Ovary (tissue), 9 donors: ENCODE results near the gene TRABD. TPM values are rescaled to one million over a fixed set of nuclear protein-coding genes. Genes with fewer than 3 reads are reported as not detected.

Source experiments
- DNase-seq, 5 donors: peaks; one replicate each; pipeline ENCODE4 v3.0.0-alpha.2; 2019 to 2020
- H3K27ac ChIP-seq, 2 donors: fragments of 200-600 bp; one replicate each; pipeline versions ENCODE4 v1.5.1 to v1.8.0; 2019 to 2022
- H3K27me3 ChIP-seq: fragments of 200-600 bp; one replicate; pipeline ENCODE4 v1.8.0; 2022
- H3K36me3 ChIP-seq: fragments of 200-600 bp; sonication (generic); one replicate; pipeline ENCODE4 v1.5.1; 2019
- H3K4me1 ChIP-seq: one replicate; pipeline ENCODE4 v1.8.1; 2013; ENCODE audit warnings: mild to moderate bottlenecking, moderate library complexity; ENCODE audit not compliant: insufficient read depth
- H3K4me3 ChIP-seq: fragments of 200-600 bp; sonication (generic); one replicate; pipeline ENCODE4 v1.5.1; 2017
- H3K9me3 ChIP-seq, 2 donors: fragments of 200-600 bp in 1 of 2; sonication (generic) in 1 of 2; one replicate each; pipeline versions ENCODE4 v1.5.1 to v1.8.1; 2013 to 2019; ENCODE audit warnings: mild to moderate bottlenecking in 1 of 2, moderate library complexity in 1 of 2
- CTCF ChIP-seq, 3 donors: fragments of 450-650 bp in 2 of 3; fragments of 200-600 bp in 1 of 3; IDR thresholded peaks; one replicate each; pipeline versions ENCODE4 v1.5.1 to v1.8.0; 2016 to 2022; ENCODE audit warnings: antibody characterized with exemption in 3 of 3, mild to moderate bottlenecking in 1 of 3
- EP300 ChIP-seq: sonication (generic); formaldehyde crosslinking; IDR thresholded peaks from one replicate; pipeline ENCODE4 v1.6.1; 2017; ENCODE audit warnings: antibody characterized with exemption
- POLR2A ChIP-seq: fragments of 450-650 bp; IDR thresholded peaks from one replicate; pipeline ENCODE4 v1.6.1; 2017; ENCODE audit warnings: antibody characterized with exemption, mild to moderate bottlenecking, moderate library complexity
- WGBS, 3 donors: extraction: QIAGEN DNeasy Blood & Tissue Kit in 1 of 3; methylation state at CpG; one replicate each; pipeline versions ENCODE4 v1.1.5 to v1.1.7; 2013 to 2017; 5-methylcytosine and 5-hydroxymethylcytosine counted together
- intact Hi-C, 4 donors: fragments of 100-400 bp; cut with DNase I; formaldehyde crosslinking; loops; one replicate each; pipeline versions ENCODE4 v1.11.0 to v1.15.1; 2022 to 2023
- polyA plus RNA-seq, 2 donors: library from polyadenylated mRNA; stranded (reverse); fragments of 200-250 nt in 1 of 2; fragments of 350-450 nt in 1 of 2; fragmentation: Illumina TruSeq in 1 of 2; extraction: RNeasy Lipid Tissue Mini Kit (QIAGEN cat#74804) in 1 of 2; gene quantifications; one replicate each; pipeline ENCODE4 v1.2.3, GENCODE V29; 2013 to 2014
- total RNA-seq, 7 donors: library from RNA; depleted of rRNA in 2 of 7; stranded (reverse); fragments of >200 nt in 2 of 7; fragmentation: NEBNext Ultra II Directional in 3 of 7; extraction: Animal tissue kit (Norgen Biotek cat#: 25700) in 3 of 7; gene quantifications; one replicate each; pipeline versions ENCODE4 v1.1.0 to v1.2.4, GENCODE V29; 2016 to 2023
- donor health status: DM: no; HTN: no; CAD: no; lungs with moderate emphysema.
- donor health status: DM: no; HTN: no; CAD: no.
- donor health status: Bipolar disorder and iron deficiency.
- donor health status: DM: yes; HTN: yes; CAD: no.
- donor health status: DM: no; HTN: no; CAD: no.
- donor health status: DM: yes; HTN: yes; CAD: no.

The TRABD gene
- total and polyA plus RNA-seq, 9 donors: 0.58 to 35.2 (median 26.1) TPM

- no peak overlapping the region for H3K27ac ChIP-seq
- DNase-seq: peak in 1 of 5 donors; percentile 42
- WGBS, 3 donors: 74 to 77% (median 75%) methylated on average over 21 to 23 of the region's 23 CpGs
- TF ChIP-seq CTCF (IDR thresholded peaks at IDR 0.05): no peak
- no peak for TF ChIP-seq EP300
- TF ChIP-seq POLR2A: no peak
- H3K4me1 ChIP-seq: peaks cover 4% of the 10 kb centered on the region
- intact Hi-C loops: loop anchor here in 3 of 4 donors (2.0 to 10.0 kb wide), 4 partner anchors 55 to 285 kb away; no protein-coding TSS in a partner anchor
- no peaks in the 10 kb centered on the region for H3K9me3 ChIP-seq
- H3K27me3 ChIP-seq: no peaks in the 10 kb centered on the region
- H3K4me3 ChIP-seq: no peak overlapping the region
- no peaks in the 10 kb centered on the region for H3K36me3 ChIP-seq
Observed at GRCh38 chr22:50207383-50208140, 21.8 kb downstream of the TRABD start.

GRCh38 chr22:50208430-50208938, 22.8 kb downstream of the TRABD start:
- Histone ChIP-seq H3K27me3 (no peaks in the 10 kb centered on the region), H3K4me1 (peaks cover 4% of the 10 kb centered on the region), H3K36me3 (no peaks in the 10 kb centered on the region), H3K4me3 (no peak overlapping the region), H3K27ac (no peak overlapping the region), H3K9me3 (no peaks in the 10 kb centered on the region)
- peak in 1 of 5 donors; percentile 31 for DNase-seq
- intact Hi-C loops: loop anchor here in 3 of 4 donors (2.0 to 10.0 kb wide), 4 partner anchors 56 to 286 kb away; no protein-coding TSS in a partner anchor
- TF ChIP-seq EP300 (no peak), CTCF (IDR thresholded peaks at IDR 0.05) (no peak), POLR2A (no peak)
- 62 to 79% (median 74%) methylated on average over 22 of the region's 22 CpGs for WGBS, 3 donors

GRCh38 chr22:50208939-50209892, 23.5 kb downstream of the TRABD start:
- Histone ChIP-seq H3K36me3 (no peaks in the 10 kb centered on the region), H3K27ac (peak overlapping the region in 1 of 2 donors; percentile 4), H3K4me1 (peaks cover 4% of the 10 kb centered on the region), H3K27me3 (no peaks in the 10 kb centered on the region), H3K9me3 (no peaks in the 10 kb centered on the region), H3K4me3 (no peak overlapping the region)
- peak in 3 of 5 donors; percentile 57 to 76 (median 75) for DNase-seq
- 33 to 46% (median 42%) methylated on average over 22 to 31 of the region's 31 CpGs for WGBS, 3 donors
- intact Hi-C loops: loop anchor here in 3 of 4 donors (2.0 to 10.0 kb wide), 4 partner anchors 56 to 287 kb away; no protein-coding TSS in a partner anchor
- TF ChIP-seq CTCF (IDR thresholded peaks at IDR 0.05) (no peak), POLR2A (no peak), EP300 (no peak)

GRCh38 chr22:50209893-50210292, 24.2 kb downstream of the TRABD start:
- peak; percentile 64 to 83 (median 78) for DNase-seq
- Histone ChIP-seq H3K27me3 (no peaks in the 10 kb centered on the region), H3K4me3 (no peak overlapping the region), H3K36me3 (no peaks in the 10 kb centered on the region), H3K4me1 (peaks cover 4% of the 10 kb centered on the region), H3K9me3 (no peaks in the 10 kb centered on the region), H3K27ac (peak overlapping the region in 1 of 2 donors; percentile 4)
- WGBS, 3 donors: 55 to 61% (median 57%) methylated on average over 20 of the region's 20 CpGs
- TF ChIP-seq CTCF (IDR thresholded peaks at IDR 0.05) (peak; percentile 70 to 86 (median 86)), POLR2A (no peak), EP300 (no peak)
- intact Hi-C loops: loop anchor here in 3 of 4 donors (2.0 to 10.0 kb wide), 6 partner anchors 57 to 288 kb away; no protein-coding TSS in a partner anchor
